Measurements from ENCODE around the gene NPC1. TPM values are rescaled to one million over a fixed set of nuclear protein-coding genes. Genes with fewer than 3 reads are reported as not detected.
A peak's percentile ranks its signal among the peaks of the same experiment; 100 is the strongest.

Gene NPC1
- total RNA-seq, 1 experiment from 2014 or later, result 92.7 TPM

- TF ChIP-seq TCF7L2 (IDR thresholded peaks at IDR 0.05; ENCODE audit: low read depth, low read length) (no peak), SIN3A (IDR thresholded peaks at IDR 0.05; ENCODE audit: borderline replicate concordance, insufficient read depth, low read depth, low read length) (no peak)
- H3K4me3 ChIP-seq (ENCODE audit: low read depth in 2 of 2, low read length in 2 of 2), result no peak overlapping the region
- no peaks in the 10 kb centered on the region for H3K36me3 ChIP-seq (ENCODE audit: control insufficient read depth, insufficient read depth, low read length)
- in situ Hi-C loops (cut with HindIII; ENCODE audit: low pct_unique_long_range_greater_than_20kb, low sequenced_read_pairs) (no loop called here), intact Hi-C loops (cut with micrococcal nuclease; ENCODE audit: unreplicated experiment) (no loop called here)
- H3K9me3 ChIP-seq (ENCODE audit: control insufficient read depth, insufficient read depth, low read depth, low read length), result no peaks in the 10 kb centered on the region
- H3K27ac ChIP-seq (ENCODE audit: low read length), result no peak overlapping the region
- ATAC-seq, result no peak
- H3K4me1 ChIP-seq (ENCODE audit: control insufficient read depth, insufficient read depth, low read length), result no peaks in the 10 kb centered on the region; the same call in 1 of the 2 replicates
- BruUV-seq (replicated peaks), result no TSS peak
- ChIA-PET POLR2A (no interaction called here), CTCF (no interaction called here)
- no peaks in the 10 kb centered on the region for H3K27me3 ChIP-seq (ENCODE audit: control insufficient read depth, insufficient read depth, low read length)
- no peak for DNase-seq (ENCODE audit: low read depth, low spot score)
These were observed 46.3 kb upstream of the NPC1 start for GRCh38 chr18:23632615-23633014.

GRCh38 chr18:23631746-23632145, 45.4 kb upstream of the NPC1 start:
- H3K9me3 ChIP-seq (ENCODE audit: control insufficient read depth, insufficient read depth, low read depth, low read length), result no peaks in the 10 kb centered on the region
- in situ Hi-C loops (cut with HindIII; ENCODE audit: low pct_unique_long_range_greater_than_20kb, low sequenced_read_pairs), result no loop called here
- 0 out of 4 replicates have a peak overlapping the region, but pooled peaks of 1 of the 2 experiments have one; percentile 5 for H3K4me3 ChIP-seq (ENCODE audit: low read depth in 2 of 2, low read length in 2 of 2)
- POLR2A ChIA-PET, result no interaction called here
- intact Hi-C loops (cut with micrococcal nuclease; ENCODE audit: unreplicated experiment), result no loop called here
- no peak overlapping the region for H3K27ac ChIP-seq (ENCODE audit: low read length)
- no peak for DNase-seq (ENCODE audit: low read depth, low spot score)
- H3K4me1 ChIP-seq (ENCODE audit: control insufficient read depth, insufficient read depth, low read length), result peaks cover 8% of the 10 kb centered on the region; the same call in 1 of the 2 replicates
- H3K36me3 ChIP-seq (ENCODE audit: control insufficient read depth, insufficient read depth, low read length), result no peaks in the 10 kb centered on the region
- TF ChIP-seq CTCF (IDR thresholded peaks at IDR 0.05), result no peak
- no peak for TF ChIP-seq SIN3A (IDR thresholded peaks at IDR 0.05; ENCODE audit: borderline replicate concordance, insufficient read depth, low read depth, low read length)
- no peak for TF ChIP-seq POLR2AphosphoS5 (IDR thresholded peaks at IDR 0.05; ENCODE audit: low read depth, low read length)
- TF ChIP-seq TCF7L2 (IDR thresholded peaks at IDR 0.05; ENCODE audit: low read depth, low read length), result no peak
- CTCF ChIA-PET, result interaction anchor here (2.2 kb wide), 1 partner anchor 71 kb away, joined by 7 read pairs; no protein-coding TSS in a partner anchor
- BruUV-seq (replicated peaks), result no TSS peak
- ATAC-seq, result peak; percentile 56; the same call in 1 of the 2 replicates
- H3K27me3 ChIP-seq (ENCODE audit: control insufficient read depth, insufficient read depth, low read length), result no peaks in the 10 kb centered on the region

- Histone ChIP-seq H3K9me3 (ENCODE audit: control insufficient read depth, insufficient read depth, low read depth, low read length) (no peaks in the 10 kb centered on the region), H3K4me3 (ENCODE audit: low read depth in 2 of 2, low read length in 2 of 2) (0 out of 4 replicates have a peak overlapping the region, but pooled peaks of 1 of the 2 experiments have one; percentile 5), H3K36me3 (ENCODE audit: control insufficient read depth, insufficient read depth, low read length) (no peaks in the 10 kb centered on the region), H3K4me1 (ENCODE audit: control insufficient read depth, insufficient read depth, low read length) (peaks cover 11% of the 10 kb centered on the region; the same call in 1 of the 2 replicates), H3K27me3 (ENCODE audit: control insufficient read depth, insufficient read depth, low read length) (no peaks in the 10 kb centered on the region), H3K27ac (ENCODE audit: low read length) (no peak overlapping the region)
- ChIA-PET POLR2A (interaction anchor here (0.6 kb wide), 1 partner anchor 36 kb away, joined by 3 read pairs; no protein-coding TSS in a partner anchor), CTCF (interaction anchor here (2.2 kb wide), 1 partner anchor 72 kb away, joined by 7 read pairs; no protein-coding TSS in a partner anchor)
- TF ChIP-seq SIN3A (IDR thresholded peaks at IDR 0.05; ENCODE audit: borderline replicate concordance, insufficient read depth, low read depth, low read length) (no peak), POLR2AphosphoS5 (IDR thresholded peaks at IDR 0.05; ENCODE audit: low read depth, low read length) (no peak), REST (IDR thresholded peaks at IDR 0.05; ENCODE audit: insufficient read depth in 1 of 2, low read depth in 2 of 2, low read length in 1 of 2) (no peak), CTCF (IDR thresholded peaks at IDR 0.05) (no peak), TCF7L2 (IDR thresholded peaks at IDR 0.05; ENCODE audit: low read depth, low read length) (no peak)
- no TSS peak for BruUV-seq (replicated peaks)
- DNase-seq (ENCODE audit: low read depth, low spot score) (no peak), ATAC-seq (no peak)
- intact Hi-C loops (cut with micrococcal nuclease; ENCODE audit: unreplicated experiment) (no loop called here), in situ Hi-C loops (cut with HindIII; ENCODE audit: low pct_unique_long_range_greater_than_20kb, low sequenced_read_pairs) (no loop called here)
These were observed 45.0 kb upstream of the NPC1 start for GRCh38 chr18:23631312-23631711.

Measured in Panc1 (cell line).